C4-2B (cell line): Measurements from ENCODE around the gene LPA.
"Not testable (repeated sequence)": the region's sequence is repeated elsewhere in the genome, so short reads cannot be mapped to it uniquely, and the experiment has no call there.

Experiments used
- CTCF ChIP-seq: fragments of 450-650 bp; conservative IDR thresholded peaks from 2 replicates; pipeline ENCODE4 v1.5.1; 2017; ENCODE audit warnings: mild to moderate bottlenecking
- ZFX ChIP-seq: fragments of 450-650 bp; IDR thresholded peaks from 2 replicates; pipeline ENCODE4 v1.6.1; 2017

GRCh38 chr6:160695622-160696021 lies 31.5 kb upstream of the LPA start:
- TF ChIP-seq CTCF, ZFX: not testable (repeated sequence)
